ENCODE results near the gene TPSD1.
"Not testable (repeated sequence)": the region's sequence is repeated elsewhere in the genome, so short reads cannot be mapped to it uniquely, and the experiment has no call there.

TPSD1 gene

GRCh38 chr16:1256296-1256873, 516 bp downstream of the TPSD1 start:
- H3K27ac ChIP-seq, result not testable (repeated sequence)

GRCh38 chr16:1256874-1257322, 1.0 kb downstream of the TPSD1 start:
- TF ChIP-seq ZFX (IDR thresholded peaks at IDR 0.05; ENCODE audit: borderline replicate concordance) (no peak), CTCF (IDR thresholded peaks at IDR 0.05) (no peak)
- H3K27ac ChIP-seq, result no peak overlapping the region

GRCh38 chr16:1257561-1258224, 1.8 kb downstream of the TPSD1 start:
- no peak overlapping the region for H3K27ac ChIP-seq
- TF ChIP-seq CTCF (IDR thresholded peaks at IDR 0.05) (no peak), ZFX (IDR thresholded peaks at IDR 0.05; ENCODE audit: borderline replicate concordance) (no peak)

- TF ChIP-seq ZFX (IDR thresholded peaks at IDR 0.05; ENCODE audit: borderline replicate concordance) (no peak), CTCF (IDR thresholded peaks at IDR 0.05) (no peak)
- H3K27ac ChIP-seq, result no peak overlapping the region
Observed at GRCh38 chr16:1258225-1258600, 2.3 kb downstream of the TPSD1 start.

- H3K27ac ChIP-seq, result no peak overlapping the region
- TF ChIP-seq ZFX (IDR thresholded peaks at IDR 0.05; ENCODE audit: borderline replicate concordance), result no peak
- no peak for TF ChIP-seq CTCF (IDR thresholded peaks at IDR 0.05)
Observed at GRCh38 chr16:1258906-1259759, 3.3 kb downstream of the TPSD1 start.

GRCh38 chr16:1259760-1260068, 3.8 kb downstream of the TPSD1 start:
- no peak overlapping the region for H3K27ac ChIP-seq
- TF ChIP-seq ZFX (IDR thresholded peaks at IDR 0.05; ENCODE audit: borderline replicate concordance) (no peak), CTCF (IDR thresholded peaks at IDR 0.05) (no peak)

GRCh38 chr16:1260101-1260680, 4.3 kb downstream of the TPSD1 start:
- TF ChIP-seq ZFX (IDR thresholded peaks at IDR 0.05; ENCODE audit: borderline replicate concordance) (no peak), CTCF (IDR thresholded peaks at IDR 0.05) (no peak)
- no peak overlapping the region for H3K27ac ChIP-seq

Measured in 22Rv1 (cell line).